Neuron (in vitro differentiated cells): Measurements from ENCODE around the gene GIMAP1.

ENCODE experiments used
- H2AFZ ChIP-seq: one replicate; pipeline ENCODE4 v1.6.1; 2013; ENCODE audit warnings: low read depth, mild to moderate bottlenecking, inconsistent platforms, low read length, moderate library complexity
- H3K27me3 ChIP-seq: one replicate; pipeline ENCODE4 v1.6.1; 2013; ENCODE audit warnings: low read length; ENCODE audit not compliant: insufficient read depth
- H3K36me3 ChIP-seq: one replicate; pipeline ENCODE4 v1.6.1; 2013; ENCODE audit warnings: low read length; ENCODE audit not compliant: insufficient read depth
- H3K4me1 ChIP-seq: one replicate; pipeline ENCODE4 v1.6.1; 2013; ENCODE audit warnings: low read length; ENCODE audit not compliant: insufficient read depth
- H3K4me3 ChIP-seq: 2 replicates; pipeline ENCODE4 v1.5.1; 2013; ENCODE audit warnings: mild to moderate bottlenecking, low read length, moderate library complexity
- H3K9me3 ChIP-seq: one replicate; pipeline ENCODE4 v1.6.1; 2013; ENCODE audit warnings: low read length

Gene GIMAP1

GRCh38 chr7:150731916-150732315 is 15.5 kb downstream of the GIMAP1 start:
- Histone ChIP-seq H2AFZ (no peak overlapping the region), H3K9me3 (no peaks in the 10 kb centered on the region), H3K36me3 (no peaks in the 10 kb centered on the region), H3K4me3 (no peak overlapping the region), H3K4me1 (peaks cover 6% of the 10 kb centered on the region), H3K27me3 (no peaks in the 10 kb centered on the region)

- H3K36me3 ChIP-seq, result no peaks in the 10 kb centered on the region
- H2AFZ ChIP-seq, result no peak overlapping the region
- no peaks in the 10 kb centered on the region for H3K9me3 ChIP-seq
- no peak overlapping the region for H3K4me3 ChIP-seq
- peaks cover 6% of the 10 kb centered on the region for H3K4me1 ChIP-seq
- peaks cover 3% of the 10 kb centered on the region for H3K27me3 ChIP-seq
These were observed 16.5 kb downstream of the GIMAP1 start for GRCh38 chr7:150732786-150733481.

GRCh38 chr7:150733482-150734095 is 17.2 kb downstream of the GIMAP1 start:
- Histone ChIP-seq H3K9me3 (no peaks in the 10 kb centered on the region), H3K4me1 (peaks cover 6% of the 10 kb centered on the region), H2AFZ (no peak overlapping the region), H3K4me3 (no peak overlapping the region), H3K36me3 (no peaks in the 10 kb centered on the region), H3K27me3 (peaks cover 4% of the 10 kb centered on the region)

- H3K4me3 ChIP-seq, result no peak overlapping the region
- no peak overlapping the region for H2AFZ ChIP-seq
- H3K4me1 ChIP-seq, result peaks cover 6% of the 10 kb centered on the region
- H3K27me3 ChIP-seq, result peaks cover 4% of the 10 kb centered on the region
- H3K36me3 ChIP-seq, result no peaks in the 10 kb centered on the region
- H3K9me3 ChIP-seq, result no peaks in the 10 kb centered on the region
These were observed 17.8 kb downstream of the GIMAP1 start for GRCh38 chr7:150734254-150734653.

- Histone ChIP-seq H3K36me3 (no peaks in the 10 kb centered on the region), H2AFZ (no peak overlapping the region), H3K4me1 (peaks cover 6% of the 10 kb centered on the region), H3K27me3 (peaks cover 4% of the 10 kb centered on the region), H3K9me3 (no peaks in the 10 kb centered on the region), H3K4me3 (no peak overlapping the region)
These were observed 19.4 kb downstream of the GIMAP1 start for GRCh38 chr7:150735596-150736358.

- no peak overlapping the region for H2AFZ ChIP-seq
- H3K9me3 ChIP-seq, result no peaks in the 10 kb centered on the region
- H3K27me3 ChIP-seq, result peaks cover 4% of the 10 kb centered on the region
- H3K4me3 ChIP-seq, result no peak overlapping the region
- peaks cover 6% of the 10 kb centered on the region for H3K4me1 ChIP-seq
- no peaks in the 10 kb centered on the region for H3K36me3 ChIP-seq
These were observed 20.5 kb downstream of the GIMAP1 start for GRCh38 chr7:150736864-150737263.

GRCh38 chr7:150737265-150738055 is 21.0 kb downstream of the GIMAP1 start, which contains the start of gene GIMAP5:
Gene GIMAP5, plus strand, starts transcription at chr7:150737418. Its CDS starts 3,467 bp downstream, at chr7:150740885.
- Histone ChIP-seq H3K4me3 (no peak within 1 kb of the TSS), H2AFZ (no peak within 1 kb of the TSS), H3K4me1 (peaks cover 6% of the 10 kb centered on the region), H3K27me3 (peaks cover 4% of the 10 kb centered on the region), H3K9me3 (no peaks in the 10 kb centered on the region), H3K36me3 (no peaks in the 10 kb centered on the region)

- Histone ChIP-seq H3K4me3 (no peak overlapping the region), H2AFZ (no peak overlapping the region), H3K27me3 (peaks cover 4% of the 10 kb centered on the region)
These were observed 21.7 kb downstream of the GIMAP1 start for GRCh38 chr7:150738092-150738491.

GRCh38 chr7:150738591-150739001 is 22.2 kb downstream of the GIMAP1 start:
- no peak overlapping the region for H2AFZ ChIP-seq
- no peaks in the 10 kb centered on the region for H3K36me3 ChIP-seq
- no peaks in the 10 kb centered on the region for H3K9me3 ChIP-seq
- H3K27me3 ChIP-seq, result peaks cover 4% of the 10 kb centered on the region
- H3K4me1 ChIP-seq, result peaks cover 6% of the 10 kb centered on the region
- no peak overlapping the region for H3K4me3 ChIP-seq

More at GRCh38 chr7:150738092-150738491, 21.7 kb downstream of the GIMAP1 start:
- H3K9me3 ChIP-seq, result no peaks in the 10 kb centered on the region
- H3K4me1 ChIP-seq, result peaks cover 6% of the 10 kb centered on the region
- H3K36me3 ChIP-seq, result no peaks in the 10 kb centered on the region

- H2AFZ ChIP-seq, result no peak overlapping the region
- H3K4me3 ChIP-seq, result no peak overlapping the region
These were observed 22.6 kb downstream of the GIMAP1 start for GRCh38 chr7:150739033-150739432.

GRCh38 chr7:150740053-150740452 is 23.6 kb downstream of the GIMAP1 start:
- peaks cover 4% of the 10 kb centered on the region for H3K27me3 ChIP-seq

More at GRCh38 chr7:150739033-150739432, 22.6 kb downstream of the GIMAP1 start:
- Histone ChIP-seq H3K9me3 (no peaks in the 10 kb centered on the region), H3K36me3 (no peaks in the 10 kb centered on the region), H3K27me3 (peaks cover 4% of the 10 kb centered on the region), H3K4me1 (peaks cover 6% of the 10 kb centered on the region)

GRCh38 chr7:150742286-150742968 is 26.0 kb downstream of the GIMAP1 start:
- Histone ChIP-seq H3K9me3 (no peaks in the 10 kb centered on the region), H3K4me1 (no peaks in the 10 kb centered on the region), H3K36me3 (no peaks in the 10 kb centered on the region), H3K4me3 (no peak overlapping the region), H3K27me3 (peaks cover 4% of the 10 kb centered on the region), H2AFZ (no peak overlapping the region)

More at GRCh38 chr7:150740053-150740452, 23.6 kb downstream of the GIMAP1 start:
- no peak overlapping the region for H3K4me3 ChIP-seq
- H3K9me3 ChIP-seq, result no peaks in the 10 kb centered on the region
- H3K4me1 ChIP-seq, result peaks cover 6% of the 10 kb centered on the region
- no peak overlapping the region for H2AFZ ChIP-seq
- no peaks in the 10 kb centered on the region for H3K36me3 ChIP-seq
